MM.1S (cell line): ENCODE results near the gene IFNG.

Source experiments
- DNase-seq: peaks from one replicate; pipeline ENCODE4 v3.0.0-alpha.2; 2015
- H2AFZ ChIP-seq: fragments of 300-600 bp; sonication (generic); 2 replicates; pipeline ENCODE4 v1.6.0; 2016; ENCODE audit warnings: antibody characterized with exemption, low read length
- H3F3A ChIP-seq: fragments of 300-600 bp; sonication (generic); 2 replicates; pipeline ENCODE4 v1.6.1; 2016; ENCODE audit warnings: mild to moderate bottlenecking, antibody characterized with exemption, low read length, moderate library complexity, mixed read lengths; ENCODE audit not compliant: insufficient read depth
- H3K27ac ChIP-seq: fragments of 300-600 bp; sonication (generic); 2 replicates; pipeline ENCODE4 v1.5.1; 2016; ENCODE audit warnings: mild to moderate bottlenecking, low read length
- H3K27me3 ChIP-seq: fragments of 300-600 bp; sonication (generic); replicated peaks from 2 replicates; pipeline ENCODE4 v1.6.0; 2016; ENCODE audit warnings: low read length; ENCODE audit not compliant: insufficient read depth
- H3K36me3 ChIP-seq: fragments of 300-600 bp; sonication (generic); replicated peaks from 2 replicates; pipeline ENCODE4 v1.6.1; 2016; ENCODE audit warnings: mild to moderate bottlenecking, low read length, mixed read lengths; ENCODE audit not compliant: insufficient read depth
- H3K4me1 ChIP-seq: fragments of 300-600 bp; sonication (generic); 2 replicates; pipeline ENCODE4 v1.6.1; 2016; ENCODE audit warnings: low read length, mixed read lengths
- H3K4me2 ChIP-seq: fragments of 300-600 bp; sonication (generic); 2 replicates; pipeline ENCODE4 v1.6.0; 2016; ENCODE audit warnings: low read depth, low read length
- H3K4me3 ChIP-seq: fragments of 300-600 bp; sonication (generic); 2 replicates; pipeline ENCODE4 v1.5.1; 2016; ENCODE audit warnings: low read length, mixed read lengths
- H3K79me2 ChIP-seq: fragments of 300-600 bp; sonication (generic); 2 replicates; pipeline ENCODE4 v1.6.1; 2016; ENCODE audit warnings: mixed run types, low read length, mixed read lengths
- H3K9ac ChIP-seq: fragments of 300-600 bp; sonication (generic); 2 replicates; pipeline ENCODE4 v1.6.1; 2016; ENCODE audit warnings: low read length, mixed read lengths
- H3K9me2 ChIP-seq: fragments of 300-600 bp; sonication (generic); replicated peaks from 2 replicates; pipeline ENCODE4 v1.6.1; 2016; ENCODE audit warnings: mild to moderate bottlenecking, low read length, mixed read lengths; ENCODE audit not compliant: insufficient read depth
- H3K9me3 ChIP-seq: fragments of 300-600 bp; sonication (generic); replicated peaks from 2 replicates; pipeline ENCODE4 v1.6.1; 2016; ENCODE audit warnings: mild to moderate bottlenecking, low read length, mixed read lengths; ENCODE audit not compliant: insufficient read depth
- H4K20me1 ChIP-seq: fragments of 300-600 bp; sonication (generic); 2 replicates; pipeline ENCODE4 v1.6.1; 2016; ENCODE audit warnings: mild to moderate bottlenecking, low read length, moderate library complexity, mixed read lengths; ENCODE audit not compliant: insufficient read depth
- EZH2 ChIP-seq: fragments of 300-600 bp; sonication (generic); optimal IDR thresholded peaks from 2 replicates; pipeline ENCODE3; 2017; ENCODE audit warnings: low read depth, mild to moderate bottlenecking, antibody characterized with exemption, low read length, mixed read lengths
- EZH2phosphoT487 ChIP-seq: fragments of 300-600 bp; sonication (generic); IDR thresholded peaks from 2 replicates; pipeline ENCODE4 v1.6.1; 2018; ENCODE audit warnings: antibody characterized with exemption, low read length
- TF ChIP-seq, protein P1 (sequence below): fragments of 300-600 bp; sonication (generic); IDR thresholded peaks from 2 replicates; pipeline ENCODE4 v1.5.1; 2016; ENCODE audit warnings: antibody characterized with exemption, low read length, mixed read lengths

The IFNG gene

DNA sequence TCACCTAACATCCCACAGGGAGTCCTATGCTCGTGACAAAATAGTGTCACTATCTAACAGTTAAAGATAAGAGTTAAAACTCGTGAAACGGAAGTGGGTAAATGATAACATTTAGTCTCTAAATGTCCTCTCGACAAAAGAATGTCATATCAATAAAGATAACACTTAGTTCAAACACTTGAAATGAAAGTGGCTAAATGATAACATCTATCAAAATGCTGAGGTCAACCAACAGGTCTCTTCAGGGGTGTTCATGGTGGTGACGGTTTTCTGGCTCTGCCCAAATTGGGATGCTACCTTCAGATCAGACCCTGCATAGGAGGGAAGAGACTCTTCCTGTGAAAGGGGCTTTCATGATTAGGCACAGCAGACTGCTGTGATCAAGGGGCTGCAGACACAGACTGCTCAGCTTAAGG is 43.9 kb upstream of the IFNG start:
- H3K4me3 ChIP-seq, result no peak overlapping the region
- no peaks in the 10 kb centered on the region for H4K20me1 ChIP-seq
- H3K79me2 ChIP-seq, result no peaks in the 10 kb centered on the region
- H3K27me3 ChIP-seq, result no peaks in the 10 kb centered on the region
- TF ChIP-seq EZH2phosphoT487 (no peak), EZH2 (no peak)
- TF ChIP-seq, protein P1, sequence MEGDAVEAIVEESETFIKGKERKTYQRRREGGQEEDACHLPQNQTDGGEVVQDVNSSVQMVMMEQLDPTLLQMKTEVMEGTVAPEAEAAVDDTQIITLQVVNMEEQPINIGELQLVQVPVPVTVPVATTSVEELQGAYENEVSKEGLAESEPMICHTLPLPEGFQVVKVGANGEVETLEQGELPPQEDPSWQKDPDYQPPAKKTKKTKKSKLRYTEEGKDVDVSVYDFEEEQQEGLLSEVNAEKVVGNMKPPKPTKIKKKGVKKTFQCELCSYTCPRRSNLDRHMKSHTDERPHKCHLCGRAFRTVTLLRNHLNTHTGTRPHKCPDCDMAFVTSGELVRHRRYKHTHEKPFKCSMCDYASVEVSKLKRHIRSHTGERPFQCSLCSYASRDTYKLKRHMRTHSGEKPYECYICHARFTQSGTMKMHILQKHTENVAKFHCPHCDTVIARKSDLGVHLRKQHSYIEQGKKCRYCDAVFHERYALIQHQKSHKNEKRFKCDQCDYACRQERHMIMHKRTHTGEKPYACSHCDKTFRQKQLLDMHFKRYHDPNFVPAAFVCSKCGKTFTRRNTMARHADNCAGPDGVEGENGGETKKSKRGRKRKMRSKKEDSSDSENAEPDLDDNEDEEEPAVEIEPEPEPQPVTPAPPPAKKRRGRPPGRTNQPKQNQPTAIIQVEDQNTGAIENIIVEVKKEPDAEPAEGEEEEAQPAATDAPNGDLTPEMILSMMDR, result no peak
- H3K27ac ChIP-seq, result no peak overlapping the region
- no peak overlapping the region for H3K4me2 ChIP-seq
- H3K9ac ChIP-seq, result no peak overlapping the region
- H3F3A ChIP-seq, result no peaks in the 10 kb centered on the region
- DNase-seq, result no peak
- no peaks in the 10 kb centered on the region for H3K9me3 ChIP-seq
- H3K36me3 ChIP-seq, result no peaks in the 10 kb centered on the region
- no peaks in the 10 kb centered on the region for H3K9me2 ChIP-seq
- H2AFZ ChIP-seq, result no peak overlapping the region
- H3K4me1 ChIP-seq, result no peaks in the 10 kb centered on the region

DNA sequence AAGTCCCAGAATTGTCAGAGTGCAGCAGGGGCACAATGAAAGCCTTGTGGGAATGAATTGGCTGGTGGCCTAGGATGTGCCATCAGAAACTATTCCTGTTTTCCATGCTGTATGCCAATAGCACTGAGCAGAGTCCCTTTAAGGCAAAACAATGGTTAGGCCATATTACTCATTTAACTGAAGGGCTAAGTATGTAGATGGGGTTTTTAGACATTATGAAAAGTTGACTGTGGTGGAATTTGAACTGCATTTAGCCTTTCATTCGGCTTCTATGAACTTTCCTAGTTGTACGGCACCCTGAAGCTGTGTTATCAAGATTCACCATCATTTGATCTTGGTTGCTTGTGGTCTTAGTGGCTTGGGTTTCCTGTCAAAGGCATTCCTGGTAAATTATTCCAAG is 41.3 kb upstream of the IFNG start:
- H3K27me3 ChIP-seq, result no peaks in the 10 kb centered on the region
- no peak overlapping the region for H2AFZ ChIP-seq

GRCh38 chr12:68199127-68199526 is 39.6 kb upstream of the IFNG start:
- Histone ChIP-seq H4K20me1 (no peaks in the 10 kb centered on the region), H3K9me2 (no peaks in the 10 kb centered on the region), H3K4me1 (no peaks in the 10 kb centered on the region), H3K36me3 (no peaks in the 10 kb centered on the region), H3K9ac (no peak overlapping the region), H3K27me3 (no peaks in the 10 kb centered on the region), H3K9me3 (no peaks in the 10 kb centered on the region), H3K79me2 (no peaks in the 10 kb centered on the region), H3K4me3 (no peak overlapping the region), H3K4me2 (no peak overlapping the region), H3K27ac (no peak overlapping the region), H3F3A (no peaks in the 10 kb centered on the region), H2AFZ (no peak overlapping the region)
- no peak for TF ChIP-seq EZH2phosphoT487
- no peak for TF ChIP-seq EZH2
- TF ChIP-seq, protein P1, result no peak
- no peak for DNase-seq

More for the DNA sequence above, 41.3 kb upstream of the IFNG start:
- DNase-seq, result no peak
- Histone ChIP-seq H4K20me1 (no peaks in the 10 kb centered on the region), H3K4me1 (no peaks in the 10 kb centered on the region), H3K4me2 (no peak overlapping the region), H3K36me3 (no peaks in the 10 kb centered on the region), H3K9ac (no peak overlapping the region), H3F3A (no peaks in the 10 kb centered on the region), H3K27ac (no peak overlapping the region), H3K9me3 (no peaks in the 10 kb centered on the region), H3K79me2 (no peaks in the 10 kb centered on the region), H3K4me3 (no peak overlapping the region), H3K9me2 (no peaks in the 10 kb centered on the region)
- TF ChIP-seq EZH2phosphoT487 (no peak), EZH2 (no peak)
- TF ChIP-seq, protein P1, result no peak
